ENCODE measurements around the gene RPH3AL. TPM values are rescaled to one million over a fixed set of nuclear protein-coding genes. Genes with fewer than 3 reads are reported as not detected.
"Not testable (repeated sequence)": the region's sequence is repeated elsewhere in the genome, so short reads cannot be mapped to it uniquely, and the experiment has no call there.

RPH3AL gene
- total RNA-seq, 1 experiment from 2014 or later, result 3.8 TPM

GRCh38 chr17:227078-227945 lies 125.3 kb downstream of the RPH3AL start:
- no peak for DNase-seq (ENCODE audit: low read depth)

GRCh38 chr17:226108-227077 lies 126.2 kb downstream of the RPH3AL start:
- DNase-seq (ENCODE audit: low read depth), result no peak

- DNase-seq (ENCODE audit: low read depth), result no peak
Measured at GRCh38 chr17:225551-225950, 127.1 kb downstream of the RPH3AL start.

- DNase-seq (ENCODE audit: low read depth), result not testable (repeated sequence)
Measured at GRCh38 chr17:224576-224975, 128.0 kb downstream of the RPH3AL start.

GRCh38 chr17:223723-224471 lies 128.7 kb downstream of the RPH3AL start:
- no peak for DNase-seq (ENCODE audit: low read depth)

GRCh38 chr17:222172-222571 lies 130.4 kb downstream of the RPH3AL start:
- DNase-seq (ENCODE audit: low read depth), result no peak

- no peak for DNase-seq (ENCODE audit: low read depth)
Measured at GRCh38 chr17:219696-220095, 132.9 kb downstream of the RPH3AL start.

GRCh38 chr17:218432-219110 lies 134.0 kb downstream of the RPH3AL start:
- DNase-seq (ENCODE audit: low read depth), result no peak

GRCh38 chr17:216625-217024 lies 136.0 kb downstream of the RPH3AL start:
- no peak for DNase-seq (ENCODE audit: low read depth)

GRCh38 chr17:215563-216478 lies 136.8 kb downstream of the RPH3AL start:
- DNase-seq (ENCODE audit: low read depth), result not testable (repeated sequence)

- DNase-seq (ENCODE audit: low read depth), result no peak
Measured at GRCh38 chr17:214881-215331, 137.7 kb downstream of the RPH3AL start.

GRCh38 chr17:213286-214105 lies 139.1 kb downstream of the RPH3AL start:
- DNase-seq (ENCODE audit: low read depth), result no peak

GRCh38 chr17:210402-210801 lies 142.2 kb downstream of the RPH3AL start:
- no peak for DNase-seq (ENCODE audit: low read depth)

GRCh38 chr17:208429-208828 lies 144.2 kb downstream of the RPH3AL start:
- no peak for DNase-seq (ENCODE audit: low read depth)

- no peak for DNase-seq (ENCODE audit: low read depth)
Measured at GRCh38 chr17:207775-208174, 144.8 kb downstream of the RPH3AL start.

GRCh38 chr17:206941-207560 lies 145.6 kb downstream of the RPH3AL start:
- no peak for DNase-seq (ENCODE audit: low read depth)

GRCh38 chr17:206484-206883 lies 146.1 kb downstream of the RPH3AL start:
- DNase-seq (ENCODE audit: low read depth), result not testable (repeated sequence)

- DNase-seq (ENCODE audit: low read depth), result no peak
Measured at GRCh38 chr17:205817-206216, 146.8 kb downstream of the RPH3AL start.
